Activated CD8-positive, alpha-beta memory T cell treated with anti-CD3 and anti-CD28 coated beads, Interleukin-2, amount 50 U/mL, for 1 hour (primary cell): Measurements from ENCODE around the gene POR.
"Not testable (repeated sequence)": the region's sequence is repeated elsewhere in the genome, so short reads cannot be mapped to it uniquely, and the experiment has no call there.

Experiments used
- DNase-seq: peaks from one replicate; pipeline ENCODE4 v3.0.0-alpha.2; 2020; ENCODE audit errors: extremely low read depth

The POR gene

DNA sequence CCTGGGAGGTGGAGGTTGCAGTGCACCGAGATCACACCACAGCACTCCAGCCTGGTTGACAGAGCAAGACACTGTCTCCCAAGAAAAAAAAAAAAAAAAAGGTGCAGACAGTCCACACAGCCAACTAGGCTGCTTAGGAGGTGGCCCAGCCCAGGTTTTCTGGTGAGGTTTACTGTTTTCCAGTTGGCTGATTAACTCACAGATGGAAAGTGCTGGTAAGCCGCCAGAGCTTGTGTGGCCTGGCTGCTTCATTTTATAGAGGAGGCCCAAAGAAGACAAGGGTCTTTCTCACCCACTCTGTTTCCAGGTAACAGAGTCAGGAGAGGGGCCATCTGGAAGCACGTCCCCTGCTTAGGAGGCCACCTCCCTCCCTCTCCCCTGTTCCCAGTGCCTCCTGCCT is 29.9 kb upstream of the POR start:
- DNase-seq: no peak

- no peak for DNase-seq
Measured at GRCh38 chr7:75887669-75888369, 27.1 kb upstream of the POR start.

DNA sequence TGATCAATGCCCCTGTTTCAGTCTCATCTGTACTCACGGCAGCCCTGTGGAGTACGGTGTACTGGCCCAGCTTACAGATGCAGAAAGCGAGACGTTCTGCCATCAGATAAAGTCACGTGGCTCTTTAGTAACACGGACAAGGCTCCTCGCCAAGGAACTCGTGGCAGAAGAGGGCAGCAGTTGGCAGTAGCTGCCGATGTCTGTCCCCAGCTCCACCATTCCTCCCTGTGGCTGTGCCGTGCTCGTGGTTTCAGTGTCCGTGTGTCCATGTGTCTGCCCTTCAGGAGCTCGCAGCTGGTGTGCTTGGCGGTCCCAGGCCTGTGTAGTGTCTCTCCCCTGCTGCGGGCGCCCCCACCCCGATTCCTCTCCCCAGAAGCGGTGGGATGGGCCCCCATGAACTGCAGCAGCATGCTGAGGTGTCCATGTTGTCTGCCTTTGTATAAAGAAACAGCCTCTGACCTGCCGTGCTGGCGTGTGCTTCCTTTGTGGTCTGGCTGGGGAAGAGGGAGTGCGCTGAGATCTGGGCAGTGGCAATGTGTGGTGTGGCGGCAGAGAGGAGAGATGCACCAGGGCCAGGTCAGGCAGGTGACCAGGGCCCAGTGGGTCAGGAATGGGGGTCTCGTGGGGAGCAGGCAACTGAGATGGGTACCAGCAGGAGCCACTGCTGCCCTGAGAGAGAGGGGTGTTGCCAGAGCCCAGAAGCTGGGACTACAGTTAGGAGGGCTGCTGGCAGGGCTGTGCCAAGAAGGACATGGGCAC is 26.3 kb upstream of the POR start:
- DNase-seq: no peak

- DNase-seq: no peak
Measured at GRCh38 chr7:75889223-75889825, 25.6 kb upstream of the POR start.

DNA sequence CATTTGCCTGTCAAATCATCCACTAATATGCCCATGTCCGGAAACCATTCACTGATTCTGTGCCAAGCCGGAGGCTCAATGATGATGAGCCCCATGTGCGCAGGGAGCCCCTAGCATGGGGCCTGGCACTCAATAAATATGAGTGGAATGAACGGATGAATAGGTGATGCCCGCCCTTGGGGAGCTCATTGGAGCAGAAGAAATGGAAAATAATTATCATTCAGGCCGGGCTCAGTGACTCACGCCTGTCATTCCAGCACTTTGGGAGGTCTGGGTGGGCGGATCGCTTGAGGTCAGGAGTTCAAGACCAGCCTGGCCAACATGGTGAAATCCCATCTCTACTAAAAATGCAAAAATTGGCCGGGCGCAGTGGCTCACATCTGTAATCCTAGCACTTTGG is 25.1 kb upstream of the POR start:
- DNase-seq: no peak

DNA sequence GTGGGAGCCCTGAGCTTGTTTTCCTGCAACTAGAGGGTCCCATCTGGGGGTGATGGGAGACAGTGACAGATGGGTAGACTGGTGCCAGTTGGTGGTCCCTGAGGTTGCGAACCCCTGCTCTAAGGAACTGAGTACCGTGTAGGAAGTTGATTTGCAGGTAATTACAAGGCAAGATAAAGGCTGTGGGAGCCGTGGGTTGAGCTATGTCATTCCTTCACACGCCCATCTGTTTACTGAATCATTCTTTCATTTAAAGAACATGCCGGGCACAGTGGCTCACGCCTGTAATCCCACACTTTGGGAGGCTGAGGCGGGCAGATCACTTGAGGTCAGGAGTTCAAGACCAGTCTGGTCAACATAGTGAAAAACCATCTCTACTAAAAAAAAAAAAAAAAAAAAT is 23.7 kb upstream of the POR start:
- not testable (repeated sequence) for DNase-seq

DNA sequence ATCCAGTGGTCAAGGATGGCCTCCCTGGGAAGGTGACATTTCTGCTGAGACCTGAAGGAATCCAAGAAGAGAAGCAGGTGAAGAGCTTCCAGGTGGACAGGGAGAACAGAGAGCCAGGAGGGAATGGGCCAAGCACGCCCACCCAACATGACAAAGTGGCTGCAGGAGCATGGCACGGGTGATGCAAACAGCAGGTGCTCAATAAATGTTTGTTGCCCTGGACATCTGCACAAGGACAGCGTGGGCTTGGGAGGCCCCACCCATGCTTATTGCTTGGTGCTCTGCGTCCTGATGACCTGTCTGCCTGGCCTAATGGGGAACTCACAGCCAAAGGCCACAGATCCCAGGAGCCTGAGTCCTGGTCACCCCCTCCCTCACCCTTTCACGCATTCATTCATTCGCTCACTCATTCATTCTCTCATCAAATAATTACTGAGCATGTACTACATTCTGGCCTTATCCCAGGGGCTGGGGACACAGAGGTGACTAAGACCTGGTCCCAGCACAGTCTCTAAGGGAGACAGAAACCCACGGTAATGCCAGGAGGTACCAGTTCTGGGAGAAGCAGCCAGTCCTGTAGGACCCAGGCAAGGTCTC is 23.0 kb upstream of the POR start:
- DNase-seq: no peak

DNA sequence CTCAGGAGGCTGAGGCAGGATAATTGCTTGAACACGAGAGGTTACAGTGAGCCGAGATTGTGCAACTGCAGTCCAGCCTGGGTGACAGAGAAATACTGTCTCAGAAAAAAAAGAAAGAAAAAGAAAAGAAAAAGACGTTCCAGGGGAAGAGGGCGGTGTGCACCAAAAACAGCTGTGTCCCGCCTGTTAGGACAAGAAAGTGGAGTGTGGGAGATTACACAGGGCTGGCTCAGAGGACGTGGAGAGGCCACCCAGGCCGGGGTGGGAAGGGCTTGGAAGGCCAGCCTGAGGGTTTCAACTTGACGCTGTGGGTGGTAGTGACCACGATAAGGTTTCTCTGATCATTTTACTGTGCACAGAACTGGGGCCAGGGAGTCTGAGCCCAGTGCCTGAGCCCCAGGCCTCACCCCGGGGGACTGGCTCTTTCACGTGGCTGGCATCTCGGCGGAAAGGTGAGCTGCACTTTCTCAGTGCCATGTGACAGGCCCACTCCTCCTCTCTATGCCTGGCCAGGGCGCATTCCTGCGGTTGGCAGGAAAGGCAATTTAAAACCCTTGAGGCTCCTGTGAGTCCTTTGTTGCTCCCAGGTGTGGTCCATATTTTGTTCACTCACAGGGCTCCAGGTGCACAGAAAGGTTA is 22.2 kb upstream of the POR start:
- DNase-seq: no peak

DNA sequence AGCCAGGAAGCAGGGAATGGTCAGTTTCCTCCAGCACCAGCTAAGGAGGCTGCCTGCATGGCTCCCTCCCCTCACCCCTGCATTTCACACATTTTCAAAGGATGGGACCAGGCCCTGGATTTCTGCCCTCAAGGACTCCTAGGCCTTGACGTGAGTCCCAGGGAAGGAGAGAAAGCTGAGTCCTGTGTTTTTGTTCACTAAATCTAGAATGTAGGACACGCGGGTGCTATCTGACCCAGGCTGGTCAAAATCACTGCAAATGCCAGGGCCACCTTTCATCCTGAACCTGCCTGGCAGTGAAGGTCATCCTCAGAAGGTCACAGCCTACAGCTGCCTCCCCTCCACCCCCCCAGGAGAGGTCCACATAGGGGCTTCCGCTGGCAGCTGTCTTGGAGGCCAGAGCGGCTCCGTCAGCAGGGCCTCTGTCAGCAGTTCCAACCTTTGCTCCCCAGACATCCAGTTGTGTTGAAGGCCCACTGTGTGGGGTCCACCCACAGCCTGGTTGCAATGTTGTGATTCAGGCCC is 18.1 kb upstream of the POR start:
- DNase-seq: no peak

GRCh38 chr7:75900617-75901315 is 14.2 kb upstream of the POR start:
- no peak for DNase-seq

GRCh38 chr7:75905785-75906604 is 9.0 kb upstream of the POR start:
- DNase-seq: no peak

GRCh38 chr7:75906991-75907667 is 7.8 kb upstream of the POR start:
- DNase-seq: no peak

- not testable (repeated sequence) for DNase-seq
Measured at GRCh38 chr7:75907668-75908039, 7.3 kb upstream of the POR start.

DNA sequence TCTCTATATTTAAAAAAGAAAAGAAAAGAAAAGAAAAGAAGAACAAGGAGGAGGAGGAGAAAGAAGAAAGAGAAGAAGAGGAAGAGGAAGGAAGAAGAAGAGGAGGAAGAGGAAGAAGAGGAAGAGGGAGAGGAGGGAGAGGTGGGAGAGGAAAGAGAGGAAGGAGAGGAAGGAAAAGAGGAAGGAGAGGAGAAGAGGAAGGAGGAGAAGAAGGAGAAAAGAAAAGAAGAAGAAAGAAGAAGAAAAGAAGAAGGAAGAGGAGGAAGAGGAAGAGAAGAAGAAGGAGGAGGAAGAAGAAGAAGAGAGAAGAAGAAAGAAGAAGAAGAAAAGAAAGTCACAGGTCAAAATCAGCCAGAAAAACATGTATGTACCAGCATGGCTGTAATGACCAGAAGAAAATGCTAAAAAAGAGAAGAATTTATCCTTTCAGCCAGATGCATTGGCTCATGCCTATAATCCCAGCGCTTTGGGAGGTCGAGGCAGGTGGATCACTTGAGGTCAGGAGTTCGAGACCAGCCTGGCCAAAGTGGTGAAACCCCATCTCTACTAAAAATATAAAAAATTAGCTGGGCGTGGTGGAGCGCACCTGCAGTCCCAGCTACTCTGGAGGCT is 5.3 kb upstream of the POR start:
- no peak for DNase-seq

GRCh38 chr7:75911186-75911585 is 3.8 kb upstream of the POR start:
- not testable (repeated sequence) for DNase-seq

DNA sequence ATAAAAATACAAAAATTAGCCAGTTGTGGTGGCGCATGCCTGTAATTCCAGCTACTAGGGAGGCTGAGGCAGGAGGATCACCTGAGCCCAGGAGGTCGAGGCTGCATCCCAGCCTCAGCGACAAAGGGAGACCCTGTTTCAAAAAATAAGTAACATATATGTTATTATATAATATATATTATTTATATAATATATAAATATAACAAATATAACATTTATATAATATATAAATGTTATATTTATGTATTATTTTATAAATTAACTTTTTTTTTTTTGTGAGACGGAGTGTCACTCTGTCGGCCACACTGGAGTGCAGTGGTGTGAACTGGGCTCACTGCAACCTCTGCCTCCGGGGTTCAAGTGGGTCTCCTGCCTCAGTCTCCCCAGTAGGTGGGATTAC is 1.5 kb upstream of the POR start:
- no peak for DNase-seq

- no peak for DNase-seq
Measured at GRCh38 chr7:75914169-75914654, 743 bp upstream of the POR start.

GRCh38 chr7:75915416-75916156 is 631 bp downstream of the POR start:
- DNase-seq: no peak

DNA sequence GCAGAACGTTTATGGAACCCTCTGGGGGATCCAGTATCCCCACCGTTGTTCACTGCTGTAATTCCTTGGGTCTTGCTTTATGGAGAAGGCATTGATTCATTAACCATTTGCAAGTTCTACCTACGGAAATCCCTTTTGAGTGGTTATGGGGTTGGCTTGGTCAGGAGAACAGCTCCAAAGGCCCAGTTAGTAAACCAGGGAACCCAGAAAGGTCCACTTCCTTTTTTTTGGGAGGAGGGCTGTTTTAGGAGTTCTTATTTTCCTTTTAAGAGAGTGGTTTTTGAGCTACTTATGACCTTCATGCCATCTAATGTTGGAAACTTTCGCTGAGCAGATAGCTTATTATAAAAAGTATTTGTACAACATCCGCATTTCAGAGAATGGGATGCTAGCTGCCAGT is 1.3 kb downstream of the POR start:
- no peak for DNase-seq
